HUDEP-2 (cell line): Measurements from ENCODE around the gene SYCN.

Experiments used
- DNase-seq, 76 experiments: peaks; one replicate each; lab custom pipeline; 2025; ENCODE audit not compliant: unreplicated experiment in 76 of 76; lab: John Stamatoyannopoulos, UW

Gene SYCN

DNA sequence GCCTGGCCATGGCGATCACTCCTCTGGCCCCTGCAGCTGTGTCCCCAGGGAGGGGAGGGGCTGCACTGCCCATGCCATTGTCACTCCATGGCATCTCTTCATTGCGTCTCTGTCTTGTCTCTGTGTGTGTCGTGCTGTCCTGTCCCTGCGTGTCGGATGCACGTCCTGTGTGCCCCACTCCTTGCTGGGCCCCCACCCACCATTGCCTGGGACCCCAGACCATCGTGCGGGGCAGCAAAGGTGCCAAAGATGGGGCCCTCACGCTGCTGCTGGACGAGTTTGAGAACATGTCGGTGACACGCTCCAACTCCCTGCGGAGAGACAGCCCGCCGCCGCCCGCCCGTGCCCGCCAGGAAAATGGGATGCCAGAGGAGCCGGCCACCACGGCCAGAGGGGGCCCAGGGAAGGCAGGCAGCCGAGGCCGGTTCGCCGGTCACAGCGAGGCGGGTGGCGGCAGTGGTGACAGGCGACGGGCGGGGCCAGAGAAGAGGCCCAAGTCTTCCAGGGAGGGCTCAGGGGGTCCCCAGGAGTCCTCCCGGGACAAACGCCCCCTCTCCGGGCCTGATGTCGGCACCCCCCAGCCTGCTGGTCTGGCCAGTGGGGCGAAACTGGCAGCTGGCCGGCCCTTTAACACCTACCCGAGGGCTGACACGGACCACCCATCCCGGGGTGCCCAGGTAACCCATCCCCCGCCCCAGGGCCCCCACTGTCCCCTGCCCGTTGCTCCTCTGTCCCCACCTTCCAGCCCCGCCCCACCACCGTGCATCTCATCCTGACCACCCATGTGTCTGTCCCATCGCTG lies 31.2 kb downstream of the SYCN start:
- DNase-seq = no peak

DNA sequence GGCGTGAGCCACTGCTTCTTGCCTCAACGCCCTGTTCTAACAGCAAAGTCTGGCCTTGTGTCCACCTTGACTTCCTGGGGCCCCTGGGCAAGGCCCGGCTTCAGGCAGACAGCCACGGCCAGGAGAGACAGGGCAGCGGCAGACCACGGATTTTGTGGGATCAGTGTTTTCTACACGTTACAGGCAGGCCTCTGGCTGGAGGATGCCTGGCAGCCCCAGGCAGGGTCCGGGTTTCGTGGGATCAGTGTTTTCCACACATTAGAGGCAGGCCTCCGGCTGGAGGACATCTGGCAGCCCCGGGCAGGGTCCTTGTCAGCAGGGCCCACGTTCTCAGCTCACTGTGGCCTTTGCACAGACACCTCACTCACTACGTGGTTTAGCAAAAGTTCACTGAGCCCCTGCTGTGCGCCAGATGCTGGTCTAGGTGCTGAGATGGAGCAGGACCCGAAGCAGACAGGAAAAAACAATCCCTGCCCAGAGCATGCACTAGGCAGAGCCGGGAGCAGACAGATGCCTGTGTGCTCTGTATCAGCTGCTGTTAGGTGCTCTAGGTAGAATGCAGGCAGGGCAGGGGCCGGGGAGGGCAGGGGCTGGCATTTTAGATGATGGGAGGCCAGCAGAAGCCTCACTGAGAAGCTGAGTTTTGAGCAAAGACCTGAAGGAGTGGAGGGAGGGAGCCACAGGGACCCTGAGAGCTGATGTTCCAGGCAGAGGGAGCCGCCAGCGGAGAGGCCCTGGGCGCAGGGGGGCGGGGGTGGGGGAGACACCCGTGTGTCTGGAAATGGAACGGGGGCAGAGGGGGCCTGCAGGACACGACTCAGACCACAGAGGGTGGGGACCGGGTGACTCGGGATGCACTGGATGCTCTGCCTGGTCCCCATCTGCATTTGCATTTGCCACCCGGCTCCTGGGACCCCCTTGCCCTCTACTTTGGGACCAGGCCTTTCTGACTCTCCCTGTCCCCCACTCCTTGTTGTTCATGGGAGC lies 32.3 kb downstream of the SYCN start:
- no peak for DNase-seq

DNA sequence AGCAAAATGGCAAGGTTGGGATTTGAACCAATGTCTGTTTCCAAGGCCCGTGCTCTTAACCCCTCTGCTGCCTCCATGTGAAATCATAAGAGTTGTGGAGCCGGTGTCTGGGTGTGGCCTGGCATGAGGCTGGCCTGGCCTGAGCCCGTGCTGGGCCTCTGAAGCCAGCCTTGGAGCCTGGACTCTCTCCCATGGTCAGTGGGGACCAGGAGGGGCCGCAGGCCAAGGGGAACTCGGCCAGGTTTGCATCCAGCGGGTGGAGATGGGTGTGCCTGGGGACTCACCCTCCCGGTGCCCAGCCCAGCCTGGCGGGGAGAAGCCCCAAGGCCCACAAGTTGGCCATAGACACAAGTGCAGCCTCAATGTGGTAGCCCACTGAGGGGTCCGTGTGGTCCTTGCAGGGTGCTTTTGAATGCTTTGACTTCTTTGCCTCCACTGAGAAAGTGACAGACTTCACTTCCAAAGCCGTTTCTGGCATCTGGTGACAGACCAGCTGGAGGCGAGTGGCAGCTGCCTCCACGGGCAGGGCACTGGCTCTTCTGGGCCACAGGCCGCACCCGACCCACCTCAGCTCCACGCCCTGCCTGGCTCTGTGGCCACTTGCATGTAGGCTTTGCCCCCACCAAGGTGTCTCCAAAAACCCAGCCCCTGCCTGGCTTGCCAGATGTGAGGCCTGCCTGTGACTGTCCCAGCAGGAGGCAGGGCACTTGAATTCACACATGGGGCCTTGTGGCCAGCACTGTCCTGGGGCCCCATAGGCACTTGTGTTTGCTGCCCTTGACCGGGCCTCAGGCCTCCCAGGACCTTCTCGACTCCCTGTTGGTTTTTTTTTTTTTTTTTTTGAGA lies 33.5 kb downstream of the SYCN start:
- DNase-seq = no peak

DNA sequence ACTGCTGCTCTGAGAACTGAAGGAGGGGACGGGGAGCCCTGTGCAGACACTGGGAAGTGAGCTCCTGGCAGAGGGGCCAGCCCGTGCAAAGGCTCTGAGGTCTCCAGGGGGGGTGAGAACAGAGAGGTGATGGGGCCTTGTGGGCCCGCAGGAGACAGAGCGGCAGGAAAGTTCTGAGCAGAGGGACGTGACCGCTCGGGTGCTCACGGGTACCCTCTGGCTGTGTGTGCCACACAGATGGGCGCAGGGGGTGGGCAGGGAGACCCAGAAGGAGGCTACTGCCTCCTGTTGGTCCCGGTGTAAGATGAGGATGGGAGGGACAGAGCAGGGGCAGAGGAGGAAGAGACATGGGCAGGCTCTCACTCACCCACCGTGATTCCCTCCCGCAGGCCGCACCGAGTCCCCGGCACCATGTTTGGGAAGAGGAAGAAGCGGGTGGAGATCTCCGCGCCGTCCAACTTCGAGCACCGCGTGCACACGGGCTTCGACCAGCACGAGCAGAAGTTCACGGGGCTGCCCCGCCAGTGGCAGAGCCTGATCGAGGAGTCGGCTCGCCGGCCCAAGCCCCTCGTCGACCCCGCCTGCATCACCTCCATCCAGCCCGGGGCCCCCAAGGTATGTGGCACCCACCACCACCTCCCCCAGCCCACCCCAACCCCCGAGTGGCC lies 34.8 kb downstream of the SYCN start:
- no peak for DNase-seq

DNA sequence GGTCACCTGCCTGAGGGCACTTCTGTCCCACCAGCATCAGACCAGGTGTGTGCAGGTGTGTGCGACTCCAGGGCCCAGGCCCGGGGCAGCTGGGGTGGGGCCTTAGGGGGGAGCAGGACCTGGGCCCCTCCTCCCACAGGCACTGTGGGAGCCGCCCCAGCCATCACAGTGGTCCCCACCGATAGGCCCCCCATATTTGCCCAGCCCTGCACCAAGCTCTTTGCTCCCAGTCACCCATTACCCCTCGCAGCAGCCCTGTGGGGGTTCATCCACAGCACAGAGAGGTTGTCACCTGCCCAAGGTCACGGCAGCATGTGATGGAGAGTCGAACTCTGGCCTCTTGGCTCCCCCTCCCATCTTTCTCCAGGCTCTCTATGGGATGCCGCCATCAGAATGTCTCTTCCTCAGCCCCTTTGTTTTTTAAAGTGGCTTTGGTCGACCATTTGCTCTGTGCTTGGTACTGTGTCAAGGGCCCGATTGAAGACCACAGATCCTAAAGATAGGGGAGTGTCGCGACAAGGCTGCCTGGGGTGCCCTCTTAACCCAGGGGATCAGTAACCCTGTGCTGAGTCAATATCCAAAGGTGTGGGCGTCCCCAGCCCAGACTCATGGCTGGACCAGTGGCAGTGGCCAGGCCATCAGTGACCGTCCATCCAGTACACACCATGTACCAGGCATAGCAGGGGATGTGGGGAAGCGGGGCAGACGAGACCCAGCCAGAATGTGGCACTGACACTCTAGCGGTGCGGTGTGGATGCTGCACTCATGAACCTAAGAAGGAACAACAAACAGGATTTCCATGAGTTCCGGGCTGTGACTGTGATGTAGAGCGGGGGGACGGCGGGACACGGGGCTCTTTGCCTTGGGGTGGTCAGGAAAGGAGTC lies 35.6 kb downstream of the SYCN start:
- no peak for DNase-seq

DNA sequence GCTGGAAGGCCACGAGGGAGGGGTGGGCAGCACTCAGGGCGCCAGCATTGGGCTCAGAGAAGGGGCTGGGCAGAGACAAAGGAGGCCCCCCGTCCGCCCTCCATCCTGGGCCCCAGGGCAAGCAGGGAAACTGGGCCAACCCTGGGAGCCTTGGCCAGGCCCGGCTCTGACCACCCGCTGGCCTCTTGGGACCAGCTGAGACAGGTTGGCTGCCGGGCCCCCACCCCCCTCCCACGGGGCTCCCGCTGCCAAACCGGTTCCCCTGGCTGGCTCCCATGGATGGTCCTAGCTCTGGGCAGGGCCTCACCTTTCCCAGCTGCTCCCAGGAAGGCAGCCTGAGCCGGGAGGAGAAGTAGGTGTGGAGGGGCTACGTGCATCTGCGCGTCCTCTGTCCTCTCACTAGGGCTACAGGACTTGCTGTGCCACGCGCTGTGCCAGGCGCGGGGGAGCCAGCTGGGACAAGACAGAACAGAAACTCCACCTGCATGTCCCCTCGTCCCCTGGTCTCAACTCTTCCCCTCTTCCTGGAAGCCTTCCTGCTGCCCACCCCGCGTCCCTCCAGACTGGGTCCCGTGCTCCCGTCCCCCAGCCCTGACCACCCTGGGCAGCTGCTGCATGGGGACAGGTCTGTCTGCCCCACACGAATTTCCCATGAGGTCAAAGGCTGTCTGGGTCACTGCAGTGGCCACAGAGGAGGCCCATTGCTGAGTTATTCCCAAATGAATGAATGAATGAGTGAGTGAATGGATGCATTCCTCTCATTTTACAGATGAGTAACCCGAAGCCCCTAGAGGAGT lies 36.4 kb downstream of the SYCN start:
- DNase-seq = no peak

DNA sequence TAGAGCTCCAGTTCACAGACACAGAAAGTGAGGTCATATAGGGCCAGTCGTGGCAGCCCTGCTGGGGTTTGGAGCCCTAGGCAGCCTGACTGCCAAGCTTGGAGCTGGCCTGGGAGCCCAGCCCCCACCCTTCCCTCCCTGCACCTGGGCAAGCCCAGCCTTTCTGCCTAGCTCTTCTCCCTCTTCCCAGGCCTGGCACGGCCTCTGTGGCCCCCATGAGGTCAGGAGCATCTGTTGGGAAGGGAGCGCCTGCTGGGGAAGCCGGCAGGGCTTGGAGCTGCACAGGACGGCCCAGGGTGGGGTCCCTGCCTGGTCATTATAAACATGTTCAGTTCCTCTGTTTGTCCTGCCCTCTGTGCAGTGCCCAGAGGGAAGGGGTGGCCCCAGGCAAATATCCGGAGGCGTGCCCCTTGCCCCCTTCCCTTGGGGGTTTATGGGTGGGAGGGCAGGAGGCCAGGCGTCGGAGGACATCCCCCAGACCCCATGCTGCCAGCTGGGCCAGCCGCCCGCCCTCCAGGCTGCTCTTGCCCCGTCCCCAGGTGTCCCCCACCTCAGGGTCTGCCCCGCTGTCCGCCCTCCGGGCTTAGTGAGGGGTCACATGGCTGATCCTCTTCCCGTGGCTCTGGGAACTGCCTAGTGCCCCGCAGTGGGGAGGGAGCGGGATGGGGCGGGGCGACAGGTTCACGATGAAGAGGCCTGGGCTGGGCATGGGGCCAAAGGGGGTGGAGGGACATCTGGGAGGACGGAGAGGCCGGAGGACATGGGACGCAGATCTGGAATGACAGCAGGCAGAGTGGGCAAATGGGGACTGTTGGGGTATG lies 37.3 kb downstream of the SYCN start:
- DNase-seq = no peak

DNA sequence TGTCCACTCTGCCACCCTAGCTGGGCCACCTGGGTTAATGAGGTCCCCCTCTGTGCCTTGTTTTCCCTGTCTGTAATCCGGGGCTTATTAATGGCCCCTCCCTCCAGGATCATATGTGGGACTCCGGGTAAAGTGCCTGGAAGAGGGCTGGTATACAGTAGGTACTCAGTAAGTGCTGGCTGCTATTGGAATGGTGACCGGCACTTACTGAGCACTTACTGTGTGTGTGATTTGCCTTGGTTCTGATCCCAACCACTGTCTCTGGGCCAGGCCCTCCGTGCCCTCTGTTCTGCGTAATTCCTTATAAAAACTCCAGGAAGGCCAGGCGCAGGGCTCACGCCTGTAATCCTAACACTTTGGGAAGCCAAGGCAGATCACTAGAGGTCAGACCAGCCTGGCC lies 38.2 kb downstream of the SYCN start:
- no peak for DNase-seq

DNA sequence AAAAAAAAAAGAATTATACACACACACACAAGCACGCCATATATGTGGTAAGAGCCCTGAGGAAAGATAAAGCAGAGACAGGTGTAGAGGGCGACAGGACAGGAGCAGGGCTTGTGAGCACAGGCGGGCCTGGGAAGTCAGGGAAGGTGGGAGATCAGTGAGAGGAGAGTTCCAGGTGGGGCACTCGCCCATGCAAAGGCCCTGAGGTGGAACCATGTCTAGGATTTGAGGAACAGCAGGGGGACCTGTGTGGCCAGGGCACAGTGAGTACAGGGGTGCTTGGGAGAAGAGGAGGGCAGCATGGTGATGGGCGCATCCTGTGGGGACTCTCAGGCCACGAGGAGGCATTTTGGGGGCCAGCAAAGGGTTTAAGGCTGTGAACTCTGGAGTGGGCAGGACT lies 39.8 kb downstream of the SYCN start:
- no peak for DNase-seq

DNA sequence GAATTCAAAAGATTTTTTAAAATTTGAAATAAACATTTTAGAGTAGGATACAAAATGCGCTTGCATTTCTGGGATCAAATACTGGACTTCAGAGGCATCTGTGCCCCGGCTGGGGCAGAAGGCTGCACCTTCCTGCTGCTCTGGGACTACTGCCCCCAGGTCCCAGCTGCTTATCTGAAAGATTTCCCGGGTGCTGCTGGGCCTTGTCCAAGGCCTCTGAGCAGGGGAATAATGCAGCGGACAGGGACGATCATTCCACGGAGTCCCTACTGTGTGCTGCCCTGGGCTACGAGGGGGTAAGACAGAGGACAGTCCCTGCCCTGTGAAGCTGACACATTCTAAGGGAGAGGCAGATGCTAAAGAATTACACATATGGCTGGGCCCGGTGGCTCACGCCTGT lies 40.4 kb downstream of the SYCN start:
- DNase-seq = no peak

DNA sequence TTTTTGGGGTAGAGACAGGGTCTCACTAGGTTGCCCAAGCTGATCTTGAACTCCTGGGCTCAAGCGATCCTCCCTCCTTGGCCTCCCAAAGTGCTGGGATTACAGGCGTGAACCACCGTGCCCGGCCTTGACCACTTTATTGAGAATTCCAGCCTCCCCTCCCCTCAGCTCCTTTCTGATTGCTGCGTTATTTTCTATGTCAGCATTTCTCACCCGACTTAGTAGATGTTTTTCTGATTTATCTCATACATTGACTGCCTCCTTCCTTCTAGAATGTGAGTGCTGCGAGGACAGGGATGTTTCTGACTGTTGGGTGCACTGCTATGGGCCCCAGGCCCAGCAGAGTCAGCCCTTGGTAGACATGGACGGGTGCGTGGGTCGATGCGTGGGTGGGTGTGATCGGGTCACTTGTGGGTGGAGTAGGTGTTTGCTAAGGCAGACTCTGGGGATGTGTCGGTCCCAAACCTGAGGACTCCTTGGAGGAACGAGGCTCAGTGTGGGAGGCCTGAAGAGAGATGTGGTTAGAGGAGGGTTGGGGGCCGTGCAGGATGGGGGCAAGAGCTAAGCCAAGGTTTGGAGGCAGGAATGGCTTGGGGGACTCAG lies 41.5 kb downstream of the SYCN start:
- DNase-seq = peak in 1 of 76 experiments; percentile 15

DNA sequence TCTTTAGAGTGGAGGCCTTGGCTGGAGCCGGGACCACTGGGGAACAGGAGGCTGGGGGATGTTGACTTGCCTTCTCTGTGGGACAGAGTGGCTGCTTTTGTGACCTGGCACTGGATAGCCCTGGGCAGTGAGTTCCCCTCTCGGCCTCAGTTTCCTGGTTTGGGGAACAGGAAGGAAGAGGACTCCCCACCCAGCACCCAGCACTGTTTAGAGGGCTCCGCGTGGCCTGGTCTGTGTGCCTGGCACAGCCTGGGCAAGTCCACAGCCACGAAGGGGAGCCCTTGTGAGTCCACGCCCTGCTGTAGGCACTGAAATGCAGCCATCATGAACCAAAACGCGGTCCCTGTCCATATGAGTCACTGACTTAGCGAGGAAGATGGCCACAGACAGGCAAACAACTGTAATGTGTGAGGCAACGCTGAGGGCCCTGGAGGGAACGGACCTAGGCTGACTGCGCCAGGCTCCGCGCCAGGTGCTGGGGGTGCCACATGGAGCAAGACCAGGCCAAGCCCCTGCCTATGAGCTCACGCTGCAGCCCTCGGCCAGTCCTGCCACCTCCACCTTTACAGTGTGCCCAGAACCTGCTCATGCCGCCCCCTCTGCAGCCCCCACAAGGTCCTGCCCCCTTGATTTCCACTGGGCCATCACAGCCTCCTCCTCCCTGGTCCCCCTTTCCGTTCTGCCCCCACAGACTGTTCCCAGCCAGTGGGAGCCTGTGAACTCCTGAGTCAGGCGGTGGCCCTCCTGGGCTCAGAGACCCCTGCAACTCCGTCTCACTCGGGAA lies 43.0 kb downstream of the SYCN start:
- peak in 2 of 76 experiments; percentile 17 to 19 for DNase-seq

DNA sequence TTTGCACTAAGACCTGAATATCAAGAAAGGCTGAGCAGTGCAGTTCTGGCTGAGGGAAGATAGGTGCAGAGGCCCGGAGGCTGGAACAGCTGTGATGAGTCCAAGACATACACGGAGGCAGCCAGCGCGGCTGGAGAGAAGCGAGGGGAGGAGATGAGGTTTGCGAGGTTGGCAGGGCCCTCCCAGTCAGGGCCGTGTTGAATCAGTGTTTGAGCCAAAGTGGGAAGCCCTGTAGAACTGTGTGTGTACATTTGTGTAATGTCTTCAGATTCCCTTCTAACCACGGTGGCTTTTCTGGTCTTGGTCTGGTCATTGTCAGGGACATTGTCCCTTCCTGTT lies 43.6 kb downstream of the SYCN start:
- DNase-seq = no peak

DNA sequence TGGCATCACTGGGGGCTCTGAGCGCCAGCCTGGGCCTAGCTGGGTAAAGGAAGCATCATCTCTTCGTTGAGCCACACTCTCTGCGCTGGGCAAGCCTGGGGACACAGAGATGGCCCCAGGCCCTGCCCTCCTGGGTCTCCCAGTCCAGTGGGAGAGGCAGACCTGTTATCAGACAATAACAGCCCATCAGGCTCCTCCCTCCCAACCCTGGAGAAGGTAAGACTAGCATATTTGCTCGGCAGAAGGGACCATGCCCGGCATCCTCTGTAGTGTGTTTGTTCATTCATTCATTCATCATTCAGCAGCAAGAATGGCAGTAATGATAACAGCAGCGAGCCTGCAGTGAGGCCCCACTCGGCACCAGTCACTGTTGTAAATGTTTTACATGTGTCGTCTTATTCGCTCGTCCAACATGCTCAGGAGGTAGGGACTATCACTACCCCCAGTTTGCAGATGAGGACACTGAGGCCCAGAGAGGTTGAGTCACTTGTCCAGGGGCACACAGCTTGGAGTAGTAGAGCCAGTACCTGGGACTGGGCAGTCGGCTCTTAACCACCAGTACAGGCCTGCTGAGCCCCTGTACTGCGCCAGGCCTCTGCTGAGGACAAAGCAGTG lies 45.3 kb downstream of the SYCN start:
- DNase-seq = peak in 12 of 76 experiments; percentile 14 to 47 (median 20)

DNA sequence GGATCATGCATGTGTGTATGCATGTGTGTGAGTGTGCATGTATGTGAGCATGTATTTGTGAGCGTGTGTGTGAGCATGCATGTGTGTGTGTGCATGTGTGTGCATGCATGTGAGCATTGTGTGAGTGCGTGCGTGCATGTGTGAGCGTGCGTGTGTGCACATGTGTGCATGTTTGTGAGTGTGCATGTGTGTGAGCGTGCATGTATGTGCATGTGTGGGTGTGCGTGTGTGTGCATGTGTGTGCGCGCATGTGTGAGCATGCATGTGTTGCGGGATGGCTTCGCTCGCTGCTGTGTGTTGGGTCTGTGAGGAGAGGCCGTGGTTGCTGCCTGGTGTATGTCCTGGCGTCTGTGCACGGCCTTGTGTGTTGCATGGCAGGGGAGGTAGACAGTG lies 46.1 kb downstream of the SYCN start:
- DNase-seq = no peak
